Activated naive CD4-positive, alpha-beta T cell treated with anti-CD3 and anti-CD28 coated beads, Interleukin-2, amount 10 ng/mL, durations not matched to agents 7 days and 5 days (primary cell): ENCODE measurements around the gene SMAD1.

ENCODE experiments used
- CTCF ChIA-PET: fragments of 350-600 bp; sonication (Branson Sonifier 250); formaldehyde crosslinking; loops from one replicate; lab custom pipeline; 2021; ENCODE audit warnings: antibody characterized with exemption; lab: Charles Lee
- DNase-seq: peaks from one replicate; pipeline ENCODE4 v3.0.0-alpha.2; 2020
- H3K27ac Mint-ChIP-seq: one replicate; pipeline ENCODE4 v1.8.0; 2021; ENCODE audit warnings: mild to moderate bottlenecking, moderate library complexity, mixed read lengths
- H3K27me3 Mint-ChIP-seq: one replicate; pipeline ENCODE4 v1.8.0; 2021; ENCODE audit warnings: mild to moderate bottlenecking, mixed read lengths
- H3K36me3 Mint-ChIP-seq: one replicate; pipeline ENCODE4 v1.8.0; 2021; ENCODE audit warnings: mixed read lengths
- H3K4me1 Mint-ChIP-seq: one replicate; pipeline ENCODE4 v1.8.0; 2021; ENCODE audit warnings: mixed read lengths
- H3K4me3 Mint-ChIP-seq: one replicate; pipeline ENCODE4 v1.8.0; 2021; ENCODE audit warnings: mild to moderate bottlenecking, moderate library complexity, mixed read lengths
- H3K9me3 Mint-ChIP-seq: one replicate; pipeline ENCODE4 v1.8.0; 2021; ENCODE audit warnings: mixed read lengths

SMAD1 gene

DNA sequence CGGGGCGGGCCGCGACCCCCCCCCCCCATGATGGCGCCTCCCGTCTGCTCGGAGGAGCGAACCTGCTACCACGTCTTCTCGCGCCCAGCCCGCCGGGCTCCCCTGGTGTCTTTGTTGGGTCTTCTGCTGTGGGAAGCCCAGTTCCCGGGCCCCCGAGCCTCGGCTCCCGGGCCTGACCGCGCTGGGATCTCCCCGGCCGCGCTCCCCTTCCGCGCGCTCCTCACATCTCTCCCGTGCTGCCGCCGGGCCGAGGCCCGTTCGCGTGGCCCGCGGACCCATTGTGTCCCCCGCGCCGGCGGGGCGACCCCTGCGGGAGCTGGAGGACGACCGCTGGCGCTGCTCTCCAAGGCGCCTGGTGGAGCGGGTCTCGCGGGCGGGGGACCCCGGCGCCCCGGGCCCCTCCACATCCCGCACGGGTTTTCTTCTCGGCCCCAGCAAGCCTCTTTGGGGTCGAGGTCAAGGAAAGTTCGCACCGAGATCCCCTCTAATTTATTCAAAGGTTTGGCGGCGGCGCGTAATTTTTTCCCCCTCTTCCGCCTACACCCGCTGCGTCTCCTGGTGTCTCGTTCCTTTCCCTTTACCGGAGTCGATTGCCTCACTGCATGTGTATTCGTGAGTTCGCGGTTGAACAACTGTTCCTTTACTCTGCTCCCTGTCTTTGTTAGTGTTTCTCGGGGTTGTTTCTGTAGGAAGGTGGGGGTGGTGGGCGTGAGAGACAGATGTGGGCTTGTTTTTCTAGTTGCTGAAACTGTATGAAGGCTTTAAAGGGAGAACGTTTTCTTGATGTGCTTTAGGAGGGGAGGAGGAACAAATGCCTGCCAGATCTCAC, 770 bp downstream of the SMAD1 start:
- H3K27me3 Mint-ChIP-seq = peaks cover 29% of the 10 kb centered on the region
- H3K36me3 Mint-ChIP-seq = no peaks in the 10 kb centered on the region
- H3K27ac Mint-ChIP-seq = no peak overlapping the region
- no peak overlapping the region for H3K4me3 Mint-ChIP-seq
- DNase-seq = peak; percentile 36
- peaks cover 5% of the 10 kb centered on the region for H3K4me1 Mint-ChIP-seq
- no peaks in the 10 kb centered on the region for H3K9me3 Mint-ChIP-seq
- CTCF ChIA-PET = no interaction called here

DNA sequence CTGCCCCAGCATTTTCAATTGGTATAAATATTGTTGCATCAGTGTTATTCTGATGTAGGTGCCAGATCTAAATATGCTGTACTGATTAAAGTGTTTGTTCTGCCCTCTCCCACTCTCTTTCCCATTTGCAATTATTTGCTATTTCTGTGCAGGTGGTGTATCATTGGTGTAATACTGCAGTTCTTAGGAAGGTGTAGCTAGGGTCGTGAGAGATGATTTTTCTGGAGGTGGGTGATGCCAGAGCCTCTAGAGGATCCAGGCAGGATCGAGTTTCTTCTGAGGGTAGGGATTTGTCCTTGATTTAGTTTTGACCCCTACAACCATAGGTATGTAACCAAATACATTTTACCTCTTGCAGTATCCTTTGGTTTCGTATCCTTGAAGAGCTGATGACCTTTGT, 1.9 kb downstream of the SMAD1 start:
- Mint-ChIP-seq H3K36me3 (no peaks in the 10 kb centered on the region), H3K27me3 (peaks cover 29% of the 10 kb centered on the region), H3K4me1 (peaks cover 12% of the 10 kb centered on the region), H3K4me3 (no peak overlapping the region), H3K27ac (no peak overlapping the region), H3K9me3 (no peaks in the 10 kb centered on the region)
- DNase-seq = no peak
- CTCF ChIA-PET = no interaction called here

DNA sequence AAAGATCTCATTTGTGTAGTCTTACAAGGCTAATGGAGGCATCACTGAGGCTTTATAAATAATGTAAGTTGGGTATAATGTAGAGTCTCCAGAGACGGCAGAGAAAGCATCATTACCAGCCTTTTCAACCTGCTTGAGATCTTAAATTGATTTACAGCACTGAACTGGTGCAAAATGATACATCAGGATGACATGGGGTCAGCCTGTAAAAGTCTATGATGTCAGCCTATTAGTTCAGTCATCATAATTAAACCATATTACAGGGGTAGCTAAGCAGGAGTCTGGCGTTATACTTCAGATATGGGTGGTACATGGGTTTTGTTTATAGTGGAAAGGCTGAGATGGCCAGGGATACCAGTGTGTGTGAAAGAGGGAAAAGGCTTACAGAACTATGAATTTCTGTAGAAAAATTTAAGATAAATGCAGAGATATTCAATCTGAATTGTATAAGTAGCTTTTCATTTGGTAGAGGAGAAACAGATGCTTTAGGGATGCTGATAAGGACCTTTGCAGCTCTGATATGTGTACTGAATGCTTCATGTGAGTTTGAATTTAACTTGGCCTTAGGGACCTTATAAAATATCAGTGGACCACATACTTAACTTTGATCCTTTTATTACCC, 2.7 kb downstream of the SMAD1 start:
- Mint-ChIP-seq H3K27me3 (peaks cover 24% of the 10 kb centered on the region), H3K9me3 (no peaks in the 10 kb centered on the region), H3K4me1 (peaks cover 12% of the 10 kb centered on the region), H3K4me3 (no peak overlapping the region), H3K27ac (no peak overlapping the region), H3K36me3 (no peaks in the 10 kb centered on the region)
- DNase-seq = no peak
- CTCF ChIA-PET = no interaction called here

DNA sequence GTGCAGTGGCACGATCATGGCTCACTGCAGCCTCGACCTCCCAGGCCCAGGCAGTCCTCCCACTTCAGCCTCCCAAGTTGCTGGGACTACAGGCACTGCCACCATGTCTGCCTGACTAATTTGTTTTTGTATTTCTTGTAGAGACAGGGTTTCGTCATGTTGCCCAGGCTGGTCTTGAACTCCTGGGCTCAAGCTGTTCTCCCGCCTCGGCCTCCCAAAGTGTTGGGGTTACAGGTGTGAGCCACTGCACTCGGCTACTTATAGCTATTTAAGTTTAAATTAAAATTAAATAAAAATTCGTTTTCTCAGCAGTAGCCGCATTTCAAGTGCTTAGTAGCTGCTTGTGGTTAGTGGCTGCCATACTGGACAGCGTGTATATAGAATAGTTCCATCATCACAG, 3.5 kb downstream of the SMAD1 start:
- Mint-ChIP-seq H3K9me3 (no peaks in the 10 kb centered on the region), H3K27me3 (peaks cover 17% of the 10 kb centered on the region), H3K36me3 (no peaks in the 10 kb centered on the region)

DNA sequence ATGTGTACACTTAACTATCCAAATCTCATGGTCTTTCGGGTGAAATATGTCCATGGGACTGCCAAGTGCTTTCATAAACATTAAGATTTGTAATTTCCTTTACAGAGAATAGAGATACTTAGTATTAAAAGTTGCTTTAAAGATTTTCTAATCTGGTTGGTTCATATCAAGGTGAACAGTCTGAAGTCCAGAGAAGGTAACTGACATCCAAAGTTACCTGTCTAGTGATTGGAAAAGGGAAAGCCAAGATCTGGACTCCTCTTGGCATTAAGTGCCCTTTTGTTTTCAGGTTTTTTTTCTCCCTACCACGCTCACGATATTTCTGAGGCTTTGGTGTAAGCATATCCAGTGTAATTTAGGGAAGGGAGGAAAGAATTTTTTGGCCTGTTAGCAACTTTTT, 5.0 kb downstream of the SMAD1 start:
- Mint-ChIP-seq H3K9me3 (no peaks in the 10 kb centered on the region), H3K36me3 (no peaks in the 10 kb centered on the region), H3K27me3 (peaks cover 2% of the 10 kb centered on the region), H3K27ac (no peak overlapping the region), H3K4me3 (no peak overlapping the region), H3K4me1 (peaks cover 9% of the 10 kb centered on the region)
- CTCF ChIA-PET = no interaction called here
- DNase-seq = no peak

More for the DNA sequence above, 3.5 kb downstream of the SMAD1 start:
- Mint-ChIP-seq H3K4me1 (peaks cover 12% of the 10 kb centered on the region), H3K27ac (no peak overlapping the region), H3K4me3 (no peak overlapping the region)
- CTCF ChIA-PET = interaction anchor here (0.9 kb wide), 1 partner anchor 132 kb away, joined by 3 read pairs; no protein-coding TSS in a partner anchor
- no peak for DNase-seq

DNA sequence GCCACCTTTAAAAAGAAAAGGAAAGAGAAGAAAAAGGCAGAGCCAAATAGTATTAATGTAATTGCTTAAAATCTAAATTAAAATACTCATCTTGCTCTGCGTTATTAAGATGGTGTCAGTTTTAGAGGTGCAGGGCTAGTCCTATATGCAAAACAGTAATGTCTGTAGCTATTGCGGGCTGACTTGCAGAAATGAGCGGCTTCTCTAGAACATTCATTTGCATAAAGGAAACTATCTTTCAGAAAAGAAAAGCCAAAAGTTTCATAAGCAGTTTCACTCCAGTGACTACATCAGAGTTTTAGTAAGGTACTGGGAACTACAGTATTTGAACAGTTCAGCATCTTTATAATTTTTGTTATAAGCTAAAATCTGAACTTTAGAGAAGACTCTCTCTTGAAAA, 6.0 kb downstream of the SMAD1 start:
- Mint-ChIP-seq H3K4me3 (no peak overlapping the region), H3K36me3 (no peaks in the 10 kb centered on the region), H3K27me3 (no peaks in the 10 kb centered on the region), H3K27ac (no peak overlapping the region), H3K9me3 (no peaks in the 10 kb centered on the region), H3K4me1 (peaks cover 9% of the 10 kb centered on the region)
- CTCF ChIA-PET = no interaction called here
- DNase-seq = no peak

DNA sequence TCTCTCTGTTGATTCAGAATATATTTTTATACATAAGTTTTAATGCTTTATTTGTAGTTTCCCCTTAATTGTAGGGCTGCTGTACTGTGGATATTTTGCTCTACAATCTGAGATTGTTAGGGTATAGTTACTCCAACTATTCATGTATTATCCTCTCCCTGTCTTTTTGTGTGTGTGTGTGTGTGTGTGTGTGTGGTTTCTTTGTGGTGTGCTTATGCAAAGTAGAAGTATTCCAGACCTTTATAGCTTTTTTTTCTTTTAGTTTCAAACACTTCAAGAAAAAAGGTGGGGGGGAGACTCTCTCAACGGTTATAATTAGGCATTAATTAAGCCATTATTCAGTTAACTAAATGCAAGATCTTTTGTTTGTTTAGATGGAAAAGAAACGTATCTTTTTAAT, 6.7 kb downstream of the SMAD1 start:
- no peaks in the 10 kb centered on the region for H3K9me3 Mint-ChIP-seq
- H3K4me1 Mint-ChIP-seq = peaks cover 9% of the 10 kb centered on the region
- H3K27ac Mint-ChIP-seq = no peak overlapping the region
- CTCF ChIA-PET = interaction anchor here (0.7 kb wide), 1 partner anchor 404 kb away, joined by 4 read pairs; no protein-coding TSS in a partner anchor
- no peaks in the 10 kb centered on the region for H3K36me3 Mint-ChIP-seq
- H3K27me3 Mint-ChIP-seq = no peaks in the 10 kb centered on the region
- DNase-seq = no peak
- H3K4me3 Mint-ChIP-seq = no peak overlapping the region

DNA sequence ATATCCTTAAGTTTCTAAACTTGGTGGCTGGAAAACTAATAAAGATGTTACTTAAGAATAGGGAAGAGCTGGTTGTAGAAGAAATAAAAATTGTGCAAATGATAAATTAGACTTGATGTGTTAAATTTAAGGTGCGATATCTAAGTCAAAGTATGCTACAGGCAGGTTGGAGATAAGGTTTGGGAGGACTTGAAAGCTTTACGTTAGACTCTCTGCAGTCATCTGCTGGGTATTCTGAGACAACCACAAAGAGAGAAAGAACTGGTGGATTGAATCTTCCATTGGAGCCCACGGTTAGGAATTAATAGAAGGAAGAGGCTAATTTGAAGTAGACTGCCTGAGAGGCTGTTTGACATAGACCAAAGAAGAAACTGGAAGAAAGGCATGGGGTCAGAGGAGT, 7.9 kb downstream of the SMAD1 start:
- no peak overlapping the region for H3K4me3 Mint-ChIP-seq
- DNase-seq = no peak
- CTCF ChIA-PET = no interaction called here
- no peaks in the 10 kb centered on the region for H3K36me3 Mint-ChIP-seq
- no peak overlapping the region for H3K27ac Mint-ChIP-seq
- no peaks in the 10 kb centered on the region for H3K9me3 Mint-ChIP-seq
- H3K27me3 Mint-ChIP-seq = no peaks in the 10 kb centered on the region
- peaks cover 9% of the 10 kb centered on the region for H3K4me1 Mint-ChIP-seq

DNA sequence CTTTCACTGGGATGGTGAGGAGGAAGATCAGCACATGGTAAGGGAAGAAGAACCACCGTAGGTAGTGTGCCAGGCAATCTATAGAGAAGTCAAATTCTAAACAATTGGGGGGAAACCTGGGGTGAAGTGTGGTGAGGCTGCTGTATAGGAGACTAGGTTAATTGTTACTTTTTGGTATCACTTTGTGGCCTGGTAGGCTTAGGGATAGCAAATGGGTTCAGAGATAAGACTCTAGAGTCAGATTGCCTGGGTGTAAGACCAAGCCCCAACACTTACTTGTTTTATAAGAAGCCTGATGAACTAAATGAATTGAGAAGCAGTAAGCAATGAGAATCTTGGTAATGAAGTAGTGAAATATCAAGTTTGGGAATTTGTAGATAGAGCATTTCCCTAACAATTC, 8.7 kb downstream of the SMAD1 start:
- no peaks in the 10 kb centered on the region for H3K9me3 Mint-ChIP-seq
- CTCF ChIA-PET = no interaction called here
- DNase-seq = no peak
- peaks cover 9% of the 10 kb centered on the region for H3K4me1 Mint-ChIP-seq
- H3K4me3 Mint-ChIP-seq = no peak overlapping the region
- H3K27ac Mint-ChIP-seq = no peak overlapping the region
- H3K36me3 Mint-ChIP-seq = no peaks in the 10 kb centered on the region
- H3K27me3 Mint-ChIP-seq = no peaks in the 10 kb centered on the region

DNA sequence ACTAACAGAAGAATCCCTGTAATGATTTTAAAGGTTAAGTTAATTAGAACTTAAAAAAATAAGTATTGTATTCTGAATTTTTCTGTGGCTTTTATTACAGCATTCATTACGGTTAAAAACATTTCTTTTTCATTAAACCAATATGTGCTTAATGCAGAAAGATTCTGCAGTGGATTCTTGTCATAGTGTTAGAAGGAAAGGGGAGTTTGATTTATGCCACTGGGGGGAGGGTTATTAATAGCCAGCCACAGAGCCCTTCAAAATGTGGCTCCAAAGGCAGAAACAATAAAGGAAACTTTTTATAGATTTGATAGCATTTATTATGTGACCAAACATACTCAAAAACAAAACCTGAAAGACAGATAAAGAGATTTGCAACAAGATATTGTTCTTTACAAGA, 9.1 kb downstream of the SMAD1 start:
- no peaks in the 10 kb centered on the region for H3K27me3 Mint-ChIP-seq
- H3K4me3 Mint-ChIP-seq = no peak overlapping the region
- no peak overlapping the region for H3K27ac Mint-ChIP-seq

DNA sequence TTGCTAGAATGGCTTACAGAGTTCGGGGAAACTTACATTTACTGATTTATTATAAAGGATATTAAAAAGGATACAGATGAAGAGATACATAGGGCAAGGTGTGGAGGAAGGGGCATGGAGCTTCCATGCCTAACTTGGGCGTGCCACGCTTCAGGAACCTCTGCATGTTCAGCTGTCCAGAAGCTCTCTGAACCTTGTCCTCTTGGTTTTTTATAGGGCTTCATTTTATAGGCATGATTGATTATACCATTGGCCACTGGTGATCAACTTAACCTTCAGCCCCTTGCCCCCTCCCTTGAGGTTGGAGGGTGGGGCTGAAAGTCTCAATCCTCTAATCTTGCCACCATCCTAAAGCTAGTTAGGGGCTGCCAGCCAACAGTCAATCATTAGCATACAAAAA, 10.7 kb downstream of the SMAD1 start:
- H3K4me1 Mint-ChIP-seq = peaks cover 7% of the 10 kb centered on the region
- no peaks in the 10 kb centered on the region for H3K27me3 Mint-ChIP-seq
- H3K4me3 Mint-ChIP-seq = no peak overlapping the region
- no peak for DNase-seq
- H3K9me3 Mint-ChIP-seq = no peaks in the 10 kb centered on the region
- no peaks in the 10 kb centered on the region for H3K36me3 Mint-ChIP-seq
- no peak overlapping the region for H3K27ac Mint-ChIP-seq
- CTCF ChIA-PET = no interaction called here

More for the DNA sequence above, 9.1 kb downstream of the SMAD1 start:
- peaks cover 9% of the 10 kb centered on the region for H3K4me1 Mint-ChIP-seq
- no peaks in the 10 kb centered on the region for H3K9me3 Mint-ChIP-seq
- no peaks in the 10 kb centered on the region for H3K36me3 Mint-ChIP-seq
- no peak for DNase-seq
- CTCF ChIA-PET = no interaction called here

DNA sequence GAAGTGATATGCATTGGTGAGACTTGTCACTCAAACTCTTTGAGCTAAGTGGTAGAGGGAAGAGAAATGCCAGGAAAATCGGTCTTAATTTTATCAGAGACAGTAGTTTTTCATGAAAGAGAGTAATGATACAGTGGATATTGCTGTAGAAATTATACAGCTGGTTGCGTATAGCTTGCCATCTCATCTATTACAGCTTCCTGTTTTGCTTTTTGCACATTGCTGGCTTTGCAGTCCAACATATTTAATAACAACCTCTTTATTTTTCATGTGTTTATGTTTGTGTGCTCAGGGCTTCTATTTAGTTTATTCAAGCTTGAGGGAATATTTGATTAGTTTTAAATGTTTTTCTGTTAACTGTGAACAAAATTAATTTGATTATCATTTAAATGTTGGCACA, 11.5 kb downstream of the SMAD1 start:
- no peaks in the 10 kb centered on the region for H3K36me3 Mint-ChIP-seq
- no peaks in the 10 kb centered on the region for H3K9me3 Mint-ChIP-seq
- CTCF ChIA-PET = interaction anchor here (0.8 kb wide), 1 partner anchor 259 kb away, joined by 4 read pairs; no protein-coding TSS in a partner anchor

DNA sequence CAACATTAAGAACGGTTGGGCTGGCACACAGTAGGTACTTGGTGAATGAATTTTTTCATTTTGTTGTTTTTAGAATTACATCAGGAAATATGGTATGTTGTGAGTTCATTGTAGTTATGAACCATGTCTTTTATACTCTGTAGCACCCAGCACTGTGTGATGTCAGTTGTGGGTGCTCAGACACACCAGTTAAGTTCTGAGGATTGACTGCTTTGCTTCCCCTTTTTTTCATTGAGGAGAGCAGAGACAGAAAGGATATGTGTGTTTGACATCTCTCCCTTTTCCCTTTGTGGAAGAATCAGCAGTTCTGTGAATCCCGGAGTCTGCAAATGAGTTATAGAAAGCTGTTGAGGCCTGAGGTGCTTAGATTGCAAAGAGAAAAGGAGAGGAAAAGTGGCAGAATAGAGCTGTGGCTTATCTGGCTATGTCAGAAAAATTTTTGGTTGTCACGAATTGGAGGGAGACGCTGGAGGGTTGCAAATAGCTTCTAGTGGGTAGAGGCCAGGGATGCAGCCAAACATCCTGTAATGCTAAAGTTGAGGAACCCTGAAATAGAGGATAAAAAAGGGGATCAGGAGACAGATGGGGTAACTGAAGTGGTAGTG, 13.1 kb downstream of the SMAD1 start:
- DNase-seq = no peak
- CTCF ChIA-PET = no interaction called here
- no peaks in the 10 kb centered on the region for H3K4me1 Mint-ChIP-seq
- H3K4me3 Mint-ChIP-seq = no peak overlapping the region
- no peak overlapping the region for H3K27ac Mint-ChIP-seq
- no peaks in the 10 kb centered on the region for H3K36me3 Mint-ChIP-seq
- H3K27me3 Mint-ChIP-seq = no peaks in the 10 kb centered on the region
- no peaks in the 10 kb centered on the region for H3K9me3 Mint-ChIP-seq

More for the DNA sequence above, 11.5 kb downstream of the SMAD1 start:
- DNase-seq = no peak
- Mint-ChIP-seq H3K4me3 (no peak overlapping the region), H3K27ac (no peak overlapping the region), H3K27me3 (no peaks in the 10 kb centered on the region), H3K4me1 (no peaks in the 10 kb centered on the region)

DNA sequence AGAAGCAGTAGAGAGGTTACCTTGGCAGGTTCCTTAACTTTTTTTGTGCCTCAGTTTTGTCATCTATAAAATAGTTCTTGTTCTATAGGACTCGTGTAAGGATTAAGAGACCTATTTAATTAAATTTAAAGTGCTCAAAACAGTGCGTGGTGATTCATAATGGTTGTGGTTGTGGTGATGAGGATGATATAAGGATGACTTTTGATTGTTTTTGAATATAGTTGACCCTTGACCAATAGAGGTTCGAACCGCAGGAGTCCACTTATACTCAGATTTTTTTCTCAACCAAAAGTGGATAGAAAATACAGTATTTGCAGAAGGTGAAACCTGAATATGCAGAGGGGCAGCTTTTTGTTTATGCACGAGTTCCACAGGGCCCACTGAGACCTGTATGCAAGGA, 14.6 kb downstream of the SMAD1 start:
- no peak for DNase-seq
- CTCF ChIA-PET = no interaction called here
- Mint-ChIP-seq H3K27me3 (peaks cover 4% of the 10 kb centered on the region), H3K27ac (no peak overlapping the region), H3K9me3 (no peaks in the 10 kb centered on the region), H3K36me3 (no peaks in the 10 kb centered on the region), H3K4me1 (no peaks in the 10 kb centered on the region), H3K4me3 (no peak overlapping the region)
